SU-DHL-6 (cell line): ENCODE results near the gene SLC25A20.

Experiments used
- EZH2phosphoT487 ChIP-seq: fragments of 200-600 bp; sonication (generic), shearing (Covaris generic); conservative IDR thresholded peaks from 2 replicates; pipeline ENCODE4 v1.6.1; 2018; ENCODE audit warnings: mild to moderate bottlenecking, antibody characterized with exemption, low read length, moderate library complexity, mixed read lengths
- TF ChIP-seq, protein P1 (sequence below): fragments of 200-600 bp; sonication (generic); IDR thresholded peaks from one replicate; pipeline ENCODE4 v1.5.1; 2017; ENCODE audit warnings: antibody characterized with exemption, mild to moderate bottlenecking, low read length, moderate library complexity; ENCODE audit not compliant: insufficient read depth, poor library complexity, severe bottlenecking

DNA sequence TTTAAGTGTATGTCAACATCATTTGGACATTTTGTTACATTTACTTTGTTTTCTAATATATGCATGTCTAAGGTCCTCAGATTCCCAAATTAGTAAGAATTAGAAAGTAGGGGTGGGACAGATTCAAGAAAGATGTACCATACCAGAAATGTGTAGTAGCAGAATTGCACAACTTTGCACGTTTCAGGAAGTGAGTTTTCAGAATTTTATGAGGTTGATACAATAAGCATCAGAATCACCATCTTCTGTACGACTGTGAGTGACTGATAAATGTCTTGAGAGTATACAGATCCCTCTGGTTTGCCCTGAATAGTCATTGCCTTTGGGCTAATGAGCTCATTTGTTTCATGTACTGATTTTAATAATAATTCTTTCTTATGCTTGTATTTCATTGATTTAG, 29.2 kb upstream of the SLC25A20 start:
- TF ChIP-seq, protein P1, sequence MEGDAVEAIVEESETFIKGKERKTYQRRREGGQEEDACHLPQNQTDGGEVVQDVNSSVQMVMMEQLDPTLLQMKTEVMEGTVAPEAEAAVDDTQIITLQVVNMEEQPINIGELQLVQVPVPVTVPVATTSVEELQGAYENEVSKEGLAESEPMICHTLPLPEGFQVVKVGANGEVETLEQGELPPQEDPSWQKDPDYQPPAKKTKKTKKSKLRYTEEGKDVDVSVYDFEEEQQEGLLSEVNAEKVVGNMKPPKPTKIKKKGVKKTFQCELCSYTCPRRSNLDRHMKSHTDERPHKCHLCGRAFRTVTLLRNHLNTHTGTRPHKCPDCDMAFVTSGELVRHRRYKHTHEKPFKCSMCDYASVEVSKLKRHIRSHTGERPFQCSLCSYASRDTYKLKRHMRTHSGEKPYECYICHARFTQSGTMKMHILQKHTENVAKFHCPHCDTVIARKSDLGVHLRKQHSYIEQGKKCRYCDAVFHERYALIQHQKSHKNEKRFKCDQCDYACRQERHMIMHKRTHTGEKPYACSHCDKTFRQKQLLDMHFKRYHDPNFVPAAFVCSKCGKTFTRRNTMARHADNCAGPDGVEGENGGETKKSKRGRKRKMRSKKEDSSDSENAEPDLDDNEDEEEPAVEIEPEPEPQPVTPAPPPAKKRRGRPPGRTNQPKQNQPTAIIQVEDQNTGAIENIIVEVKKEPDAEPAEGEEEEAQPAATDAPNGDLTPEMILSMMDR, result no peak
- TF ChIP-seq EZH2phosphoT487, result no peak
